GM10847 (cell line): ENCODE data around the gene ZDHHC8.

ENCODE experiments used
- POLR2A ChIP-seq: IDR thresholded peaks from 2 replicates; pipeline ENCODE4 v1.6.1; 2011; ENCODE audit not compliant: insufficient read length; ENCODE audit errors: extremely low read depth

The ZDHHC8 gene

GRCh38 chr22:20139391-20140106, 7.9 kb downstream of the ZDHHC8 start:
- TF ChIP-seq POLR2A, result no peak

DNA sequence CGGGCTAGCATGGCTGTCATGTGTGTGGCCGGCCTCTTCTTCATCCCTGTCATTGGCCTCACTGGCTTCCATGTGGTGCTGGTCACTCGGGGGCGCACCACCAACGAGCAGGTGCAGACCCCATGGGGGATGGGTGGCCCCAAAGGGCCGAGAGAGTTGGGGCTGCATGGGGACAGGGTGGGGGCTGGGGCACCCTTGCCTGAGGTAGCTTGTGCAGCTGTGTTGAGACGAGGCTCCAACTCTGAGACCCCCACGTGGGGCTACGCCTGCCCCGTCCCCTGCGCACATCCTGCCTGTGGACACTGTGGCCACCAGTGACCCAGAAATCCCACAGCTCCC, 8.5 kb downstream of the ZDHHC8 start:
- no peak for TF ChIP-seq POLR2A

DNA sequence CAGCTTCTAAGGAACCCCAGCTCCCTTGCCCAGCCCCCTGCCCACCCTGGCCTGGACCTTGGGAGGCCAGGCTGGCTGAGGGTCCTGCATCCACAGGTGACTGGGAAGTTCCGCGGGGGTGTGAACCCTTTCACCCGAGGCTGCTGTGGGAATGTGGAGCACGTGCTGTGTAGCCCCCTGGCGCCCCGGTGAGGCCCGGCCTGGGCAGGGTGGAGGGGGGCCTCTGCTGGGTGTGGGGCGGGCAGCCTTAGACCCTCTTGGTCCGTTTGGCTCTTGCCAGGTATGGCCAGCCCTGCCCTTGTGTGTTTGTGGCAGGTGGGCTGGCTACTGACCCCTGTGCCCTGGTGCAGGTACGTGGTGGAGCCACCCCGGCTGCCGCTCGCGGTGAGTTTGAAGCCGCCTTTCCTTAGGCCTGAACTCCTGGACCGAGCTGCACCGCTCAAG, 8.9 kb downstream of the ZDHHC8 start:
- TF ChIP-seq POLR2A, result no peak

DNA sequence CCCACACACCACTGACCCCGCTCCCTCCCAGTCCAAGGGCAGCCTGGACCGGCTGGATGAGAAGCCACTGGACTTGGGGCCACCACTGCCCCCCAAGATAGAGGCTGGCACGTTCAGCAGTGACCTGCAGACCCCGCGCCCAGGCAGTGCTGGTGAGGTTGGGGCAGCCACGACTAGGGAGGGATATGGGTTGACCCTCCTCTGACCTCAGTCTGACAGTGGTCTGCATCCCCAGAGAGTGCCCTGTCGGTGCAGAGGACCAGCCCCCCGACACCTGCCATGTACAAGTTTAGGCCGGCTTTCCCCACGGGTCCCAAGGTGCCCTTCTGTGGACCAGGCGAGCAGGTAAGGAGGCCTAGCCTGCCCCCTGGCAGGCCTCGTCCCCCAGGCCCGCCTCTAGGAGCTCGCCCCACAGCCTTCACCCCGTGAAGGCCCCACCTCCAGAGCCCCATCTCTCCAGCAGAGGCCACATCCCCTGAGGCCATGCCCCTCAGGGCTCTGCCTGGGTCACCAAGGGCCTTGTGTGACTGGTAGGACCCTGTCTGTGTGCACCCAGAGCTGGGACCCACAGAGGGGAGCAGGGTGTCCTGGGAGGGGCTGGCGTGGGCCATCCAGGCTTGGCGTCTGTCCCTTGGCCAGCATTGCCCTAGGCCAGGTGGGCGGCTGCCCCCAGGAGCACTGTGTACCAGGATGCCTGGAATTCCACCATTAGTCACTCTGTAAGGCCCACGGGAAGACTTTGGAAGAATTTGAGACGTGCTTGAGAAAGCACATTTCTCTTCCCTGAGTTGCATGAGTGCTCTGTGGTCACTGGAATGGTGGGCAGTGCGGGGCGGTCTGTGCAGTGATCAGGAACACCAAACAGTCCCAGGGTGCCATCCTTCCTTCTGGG, 9.8 kb downstream of the ZDHHC8 start:
- no peak for TF ChIP-seq POLR2A

DNA sequence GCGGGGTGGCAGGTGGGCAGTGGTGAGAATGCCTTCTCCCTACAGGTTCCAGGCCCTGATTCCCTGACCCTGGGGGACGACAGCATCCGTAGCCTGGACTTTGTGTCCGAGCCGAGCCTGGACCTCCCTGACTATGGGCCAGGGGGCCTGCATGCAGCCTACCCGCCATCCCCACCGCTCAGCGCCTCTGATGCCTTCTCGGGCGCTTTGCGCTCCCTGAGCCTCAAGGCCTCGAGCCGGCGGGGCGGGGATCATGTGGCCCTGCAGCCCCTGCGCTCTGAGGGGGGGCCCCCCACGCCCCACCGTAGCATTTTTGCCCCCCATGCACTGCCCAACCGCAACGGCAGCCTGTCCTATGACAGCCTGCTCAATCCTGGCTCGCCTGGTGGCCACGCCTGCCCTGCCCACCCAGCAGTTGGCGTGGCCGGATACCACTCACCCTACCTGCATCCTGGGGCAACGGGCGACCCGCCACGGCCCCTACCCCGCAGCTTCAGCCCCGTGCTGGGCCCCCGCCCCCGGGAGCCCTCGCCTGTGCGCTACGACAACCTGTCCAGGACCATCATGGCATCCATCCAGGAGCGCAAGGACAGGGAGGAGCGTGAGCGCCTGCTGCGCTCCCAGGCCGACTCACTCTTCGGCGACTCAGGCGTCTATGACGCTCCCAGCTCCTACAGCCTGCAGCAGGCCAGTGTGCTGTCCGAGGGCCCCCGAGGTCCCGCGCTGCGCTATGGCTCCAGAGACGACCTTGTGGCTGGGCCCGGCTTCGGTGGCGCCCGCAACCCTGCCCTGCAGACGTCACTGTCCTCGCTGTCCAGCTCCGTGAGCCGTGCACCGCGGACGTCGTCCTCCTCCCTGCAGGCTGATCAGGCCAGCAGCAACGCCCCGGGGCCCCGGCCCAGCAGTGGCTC, 11.4 kb downstream of the ZDHHC8 start:
- TF ChIP-seq POLR2A, result no peak

- TF ChIP-seq POLR2A, result no peak
Measured at GRCh38 chr22:20143883-20144665, 12.5 kb downstream of the ZDHHC8 start.

DNA sequence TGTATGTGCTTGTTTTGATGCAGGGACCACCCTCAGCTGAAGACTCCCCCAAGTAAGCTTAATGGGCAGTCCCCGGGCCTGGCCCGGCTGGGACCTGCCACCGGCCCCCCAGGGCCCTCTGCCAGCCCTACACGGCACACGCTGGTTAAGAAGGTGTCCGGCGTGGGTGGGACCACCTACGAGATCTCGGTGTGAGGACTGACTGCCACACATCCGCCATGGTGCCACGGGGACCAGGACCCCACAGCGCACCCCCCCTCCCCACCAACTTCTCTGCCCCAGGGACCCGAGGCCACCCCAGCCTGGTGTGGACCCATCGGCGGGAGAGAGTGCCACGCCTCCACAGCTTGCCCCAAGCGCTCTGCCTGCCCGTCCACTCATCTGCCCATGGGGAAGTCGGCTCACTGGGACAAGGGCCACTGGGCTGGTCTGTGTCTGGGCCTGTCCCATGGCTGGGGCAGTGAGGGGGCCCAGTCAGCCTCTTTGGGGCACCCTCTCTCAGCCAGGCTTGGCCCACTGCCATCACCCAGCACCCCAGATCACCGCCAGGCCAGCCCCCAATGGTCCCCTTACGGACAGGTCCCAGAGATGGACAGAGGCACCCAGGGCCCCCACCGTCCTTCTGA, 13.7 kb downstream of the ZDHHC8 start:
- no peak for TF ChIP-seq POLR2A

GRCh38 chr22:20145832-20146223, 14.2 kb downstream of the ZDHHC8 start:
- TF ChIP-seq POLR2A, result no peak

GRCh38 chr22:20146777-20147176, 15.2 kb downstream of the ZDHHC8 start:
- no peak for TF ChIP-seq POLR2A

- TF ChIP-seq POLR2A, result no peak
Measured at GRCh38 chr22:20147237-20147988, 15.8 kb downstream of the ZDHHC8 start.

GRCh38 chr22:20148414-20148813, 16.8 kb downstream of the ZDHHC8 start:
- TF ChIP-seq POLR2A, result no peak

DNA sequence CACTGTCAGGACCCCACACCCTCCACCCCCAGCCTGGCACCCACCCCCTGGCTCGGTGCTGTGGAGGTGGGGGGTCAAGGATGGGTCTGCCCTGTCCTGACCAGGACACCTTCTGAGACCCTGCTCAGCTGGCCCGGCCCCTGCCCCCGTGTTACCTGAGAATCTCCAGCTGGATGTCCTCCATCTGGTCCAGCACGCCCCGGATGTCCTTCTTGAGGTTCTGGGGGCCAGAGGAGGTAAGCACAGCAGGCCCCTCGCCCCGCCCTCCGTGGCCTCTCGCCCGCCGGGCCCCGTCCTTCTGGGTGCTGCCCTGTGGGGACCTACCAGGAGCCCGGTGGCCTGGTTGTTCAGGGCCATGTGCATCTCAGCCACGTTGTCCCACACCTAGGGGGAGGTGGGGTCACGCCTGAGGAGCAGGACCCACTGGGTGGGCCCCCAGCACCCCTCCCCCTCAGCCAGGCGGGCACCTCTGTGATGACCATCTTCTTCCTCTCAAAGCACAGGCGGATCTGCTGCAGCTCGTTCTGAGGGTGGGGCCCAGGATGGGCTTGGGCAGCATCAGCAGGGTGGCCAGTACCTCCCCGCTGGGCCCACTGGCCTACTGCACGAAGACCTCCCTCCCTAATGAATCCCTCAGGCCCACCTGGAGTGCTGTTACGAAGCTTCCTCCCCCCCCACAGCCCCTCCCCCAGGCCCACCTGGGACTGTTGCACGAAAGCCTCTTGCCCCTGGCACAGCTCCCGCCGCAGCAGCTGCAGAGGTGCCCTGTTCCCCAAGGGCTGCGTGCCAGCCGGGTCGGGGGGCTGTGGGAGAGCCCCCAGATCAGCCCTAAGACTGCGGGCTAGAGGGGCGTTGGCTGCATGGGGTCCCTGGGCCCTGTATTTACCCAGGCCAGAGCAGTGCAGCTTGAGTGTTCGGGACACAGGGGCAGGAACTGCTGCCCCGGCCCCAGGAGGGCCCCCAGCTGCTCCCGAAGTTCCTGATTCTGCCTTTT, 17.9 kb downstream of the ZDHHC8 start:
- no peak for TF ChIP-seq POLR2A
